ENCODE measurements around the gene WDFY1. TPM values are rescaled to one million over a fixed set of nuclear protein-coding genes. Genes with fewer than 3 reads are reported as not detected.

The WDFY1 gene
- total and polyA plus RNA-seq, 2 experiments from 2014 or later = 54.5 to 127 TPM

- TF ChIP-seq ZNF114 (CRISPR knock-in tag; IDR thresholded peaks at IDR 0.05) = no peak
- TF ChIP-seq NANOG (IDR thresholded peaks at IDR 0.05; ENCODE audit: borderline replicate concordance) = no peak
- no peak for TF ChIP-seq EZH2 (IDR thresholded peaks at IDR 0.05; ENCODE audit: low read depth, unreplicated experiment)
- TF ChIP-seq STAT1 (IDR thresholded peaks at IDR 0.05; ENCODE audit: unreplicated experiment) = no peak
- TF ChIP-seq EZH2phosphoT487 (IDR thresholded peaks at IDR 0.05; ENCODE audit: unreplicated experiment) = no peak
- no peak for TF ChIP-seq ZNF331 (CRISPR knock-in tag; IDR thresholded peaks at IDR 0.05; ENCODE audit: low read depth)
- TF ChIP-seq REST (IDR thresholded peaks at IDR 0.05; ENCODE audit: unreplicated experiment) = no peak
Observed at GRCh38 chr2:223884399-223884798, 60.7 kb downstream of the WDFY1 start (continued).

GRCh38 chr2:223882715-223883114 lies 62.4 kb downstream of the WDFY1 start:
- no peak overlapping the region for H3K4me2 ChIP-seq
- no peaks in the 10 kb centered on the region for H3K79me2 ChIP-seq (replicated peaks; ENCODE audit: insufficient read depth)
- no peaks in the 10 kb centered on the region; the same call in none of the 2 replicates for H4K20me1 ChIP-seq (replicated peaks; ENCODE audit: insufficient read depth)
- Mint-ChIP-seq H3K4me1 (no peaks in the 10 kb centered on the region; the same call in 2 of the 3 replicates), H3K9me3 (no peaks in the 10 kb centered on the region), H3K36me3 (ENCODE audit: low read depth) (peaks cover 76% of the 10 kb centered on the region), H3K27me3 (ENCODE audit: insufficient read depth, low read depth, poor library complexity) (no peaks in the 10 kb centered on the region), H3K4me3 (no peak overlapping the region), H3K27ac (no peak overlapping the region)
- no peak for DNase-seq (ENCODE audit: low spot score)
- H3K36me3 ChIP-seq (ENCODE audit: insufficient read depth) = peaks cover 40% of the 10 kb centered on the region
- no peaks in the 10 kb centered on the region for H3K27me3 ChIP-seq (ENCODE audit: insufficient read depth)
- no peak overlapping the region for H3K27ac ChIP-seq (ENCODE audit: low read depth)
- no peak overlapping the region for H3K4me3 ChIP-seq
- no peaks in the 10 kb centered on the region for H3K9me2 ChIP-seq (ENCODE audit: insufficient read depth)
- H3F3A ChIP-seq (replicated peaks; ENCODE audit: low read depth) = no peaks in the 10 kb centered on the region; the same call in 1 of the 2 replicates
- H3K4me1 ChIP-seq (ENCODE audit: insufficient read depth) = no peaks in the 10 kb centered on the region
- TF ChIP-seq ZNF331 (CRISPR knock-in tag; IDR thresholded peaks at IDR 0.05; ENCODE audit: low read depth) = no peak
- no peak for TF ChIP-seq REST (IDR thresholded peaks at IDR 0.05; ENCODE audit: unreplicated experiment)
- TF ChIP-seq EZH2phosphoT487 (IDR thresholded peaks at IDR 0.05; ENCODE audit: unreplicated experiment) = no peak
- no peak for TF ChIP-seq JUNB (IDR thresholded peaks at IDR 0.05; ENCODE audit: unreplicated experiment)
- no peak overlapping the region for H2AFZ ChIP-seq
- no peak for ATAC-seq

Measured in GM23338 (cell line).